Kidney glomerular epithelial cell (primary cell): ENCODE results near the gene H2BW2.
"Not testable (repeated sequence)": the region's sequence is repeated elsewhere in the genome, so short reads cannot be mapped to it uniquely, and the experiment has no call there.

ENCODE experiments used
- DNase-seq: peaks from one replicate; lab custom pipeline; 2025; lab: John Stamatoyannopoulos, UW

The H2BW2 gene

DNA sequence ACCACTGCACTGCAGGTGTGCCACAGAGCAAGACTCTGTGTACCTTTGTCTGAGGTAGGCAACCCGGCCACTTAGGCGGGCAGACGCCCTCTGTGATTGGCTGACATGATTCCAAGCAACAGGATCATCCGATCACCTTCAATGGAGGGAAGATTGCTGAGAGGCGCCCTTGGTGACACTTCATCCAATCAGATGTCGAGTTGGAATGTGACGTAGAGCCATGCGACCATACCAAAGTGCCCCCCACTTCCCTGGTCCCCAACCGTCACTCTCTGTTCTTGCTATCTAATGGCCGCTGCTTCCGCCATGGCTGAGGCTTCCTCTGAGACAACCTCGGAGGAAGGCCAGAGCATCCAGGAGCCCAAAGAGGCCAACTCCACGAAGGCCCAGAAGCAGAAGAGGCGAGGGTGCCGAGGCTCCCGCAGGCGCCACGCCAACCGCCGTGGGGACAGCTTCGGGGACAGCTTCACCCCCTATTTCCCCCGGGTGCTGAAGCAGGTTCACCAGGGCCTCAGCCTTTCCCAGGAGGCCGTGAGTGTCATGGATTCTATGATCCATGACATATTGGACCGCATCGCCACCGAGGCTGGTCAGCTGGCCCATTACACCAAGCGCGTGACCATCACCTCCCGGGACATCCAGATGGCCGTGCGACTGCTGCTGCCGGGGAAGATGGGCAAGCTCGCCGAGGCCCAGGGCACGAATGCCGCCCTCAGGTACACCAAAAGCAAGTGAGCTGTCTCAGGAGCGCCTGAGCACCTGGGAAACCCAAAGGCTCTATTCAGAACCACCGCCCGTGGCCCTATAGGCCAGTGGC lies at the start of gene H2BW2:
Gene H2BW2, plus strand, starts transcription at position 268 of the 817 bp plus-strand sequence. Its CDS starts 39 bp downstream, at position 307.
- DNase-seq: no peak

DNA sequence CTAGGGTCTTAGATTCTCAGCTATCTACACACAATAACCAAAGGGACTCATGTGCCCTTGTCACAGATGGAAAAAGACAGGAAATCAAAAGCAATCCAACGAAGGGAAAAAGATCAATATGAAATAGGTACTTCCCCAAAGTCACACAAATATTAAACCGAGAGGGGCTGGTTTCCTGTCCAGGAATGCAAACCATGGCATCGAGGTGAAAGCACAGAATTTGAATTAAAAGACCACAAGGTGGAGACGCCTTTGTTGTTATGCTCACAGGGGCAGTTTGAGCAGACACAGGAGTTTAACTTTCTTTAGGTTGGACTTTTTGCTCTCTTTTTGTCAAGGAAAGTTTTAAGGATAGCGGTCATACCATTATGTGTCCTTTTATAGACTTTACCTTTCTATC lies 40.5 kb upstream of the H2BW2 start:
- no peak for DNase-seq

DNA sequence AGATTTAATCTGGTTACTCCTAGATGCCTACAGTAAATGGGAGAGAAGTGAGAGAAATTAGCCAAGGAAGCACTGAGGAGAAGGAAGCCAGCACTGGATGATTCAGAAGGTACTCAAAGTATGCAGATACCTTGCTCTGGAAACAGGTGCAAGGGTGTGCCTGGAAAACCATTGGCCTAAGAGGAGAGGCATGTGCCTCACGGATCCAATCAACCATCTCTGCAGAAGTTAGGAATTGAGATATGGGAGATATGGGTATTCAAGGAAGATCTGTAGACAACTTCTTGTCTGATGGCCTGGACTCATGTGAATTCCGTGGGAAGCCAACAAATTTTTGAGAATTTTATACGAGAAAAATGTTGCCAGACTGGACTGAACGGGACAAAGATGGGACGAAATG lies 30.9 kb upstream of the H2BW2 start:
- DNase-seq: no peak

DNA sequence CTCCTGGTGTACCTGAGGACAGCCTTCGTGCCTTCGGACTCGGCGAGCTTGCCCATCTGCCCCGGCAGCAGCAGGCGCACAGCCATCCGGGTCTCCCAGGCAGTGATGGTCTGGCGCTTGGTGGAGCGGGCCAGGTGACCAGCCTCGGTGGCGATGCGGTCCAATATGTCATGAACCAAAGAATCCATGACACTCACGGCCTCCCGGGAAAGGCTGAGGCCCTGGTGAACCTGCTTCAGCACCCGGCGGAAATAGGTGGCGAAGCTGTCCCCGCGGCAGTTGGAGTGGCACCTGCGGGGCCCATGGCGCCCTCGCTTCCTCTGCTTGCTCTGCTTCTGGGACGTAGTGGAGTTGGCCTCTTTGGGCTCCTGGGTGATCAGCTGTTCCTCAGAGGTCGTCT lies 26.6 kb upstream of the H2BW2 start:
- no peak for DNase-seq

DNA sequence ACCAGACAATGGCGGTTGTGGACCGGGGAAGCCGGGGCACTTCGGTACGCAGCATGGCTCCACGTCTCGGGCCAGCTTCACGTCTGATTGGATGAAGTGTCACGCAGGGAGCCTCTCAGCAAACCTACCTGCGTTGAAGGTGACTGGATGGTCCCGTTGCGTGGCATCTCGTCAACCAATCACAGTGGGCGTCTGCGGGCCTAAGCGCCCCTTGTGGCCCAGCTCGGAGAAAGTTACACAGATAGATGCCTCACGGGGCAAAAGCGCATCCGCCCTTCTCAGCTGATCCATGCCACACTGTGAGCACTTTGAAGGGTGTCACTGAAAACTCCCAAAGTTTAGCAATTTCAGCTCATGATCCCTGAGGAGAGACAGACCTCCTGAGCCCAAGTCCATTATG lies 26.1 kb upstream of the H2BW2 start, which contains the start of gene H2BW1:
Gene H2BW1, minus strand, starts transcription at position 103 of the 400 bp plus-strand sequence. CDS start 132 bp downstream, outside the sequence.
- no peak for DNase-seq

DNA sequence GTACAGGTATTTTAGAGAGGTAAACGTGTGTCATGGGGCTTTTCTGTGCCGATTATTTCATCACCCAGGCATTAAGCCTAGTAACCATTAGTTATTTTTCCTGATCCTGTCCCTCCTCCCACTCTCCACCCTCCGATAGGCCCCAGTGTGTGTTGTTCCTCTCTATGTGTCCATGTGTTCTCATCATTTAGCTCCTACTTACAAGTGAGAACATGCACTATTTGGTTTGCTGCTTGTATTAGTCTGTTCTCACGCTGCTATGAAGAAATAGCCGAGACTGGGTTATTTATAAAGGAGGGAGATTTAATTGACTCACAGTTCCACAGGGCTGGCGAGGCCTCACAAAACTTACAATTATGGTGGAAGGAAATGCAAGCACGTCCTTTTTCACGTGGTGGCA lies 24.2 kb upstream of the H2BW2 start:
- not testable (repeated sequence) for DNase-seq

DNA sequence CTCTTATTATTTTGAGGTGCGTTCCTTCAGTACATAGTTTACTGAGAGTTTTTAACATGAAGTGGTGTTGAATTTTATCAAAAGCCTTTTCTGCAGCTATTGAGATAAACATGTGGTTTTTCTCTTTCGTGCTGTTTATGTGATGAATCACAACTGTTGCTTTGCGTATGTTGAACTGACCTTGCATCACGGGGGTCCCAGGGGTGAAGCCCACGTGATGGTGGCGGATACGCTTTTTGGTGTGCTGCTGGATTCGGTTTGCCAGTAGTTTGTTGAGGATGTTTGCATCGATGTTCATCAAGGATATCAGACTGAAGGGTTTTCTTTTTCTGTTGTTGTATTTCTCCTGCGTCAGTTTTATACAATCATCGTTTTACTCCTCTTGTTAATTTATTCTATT lies 21.6 kb upstream of the H2BW2 start:
- no peak for DNase-seq

DNA sequence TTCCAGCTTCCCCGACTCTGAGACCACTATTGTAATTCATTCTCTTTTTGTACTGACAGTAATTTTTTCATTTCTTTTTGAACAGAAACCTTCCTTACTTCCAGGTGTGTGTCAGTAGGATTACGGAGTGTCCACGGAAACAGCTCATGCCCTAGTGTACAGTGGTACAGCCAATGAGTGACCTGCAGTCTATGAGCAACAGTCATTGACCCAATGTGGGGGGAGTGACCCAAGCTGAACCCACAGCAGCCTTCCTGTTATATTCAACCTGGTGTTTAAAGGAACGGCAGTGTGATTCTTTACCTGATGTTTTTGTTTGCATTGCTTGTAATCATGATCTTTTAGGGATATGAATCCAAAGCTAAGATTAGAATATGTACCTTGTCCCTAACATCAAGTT lies 1.2 kb downstream of the H2BW2 start:
- DNase-seq: no peak

DNA sequence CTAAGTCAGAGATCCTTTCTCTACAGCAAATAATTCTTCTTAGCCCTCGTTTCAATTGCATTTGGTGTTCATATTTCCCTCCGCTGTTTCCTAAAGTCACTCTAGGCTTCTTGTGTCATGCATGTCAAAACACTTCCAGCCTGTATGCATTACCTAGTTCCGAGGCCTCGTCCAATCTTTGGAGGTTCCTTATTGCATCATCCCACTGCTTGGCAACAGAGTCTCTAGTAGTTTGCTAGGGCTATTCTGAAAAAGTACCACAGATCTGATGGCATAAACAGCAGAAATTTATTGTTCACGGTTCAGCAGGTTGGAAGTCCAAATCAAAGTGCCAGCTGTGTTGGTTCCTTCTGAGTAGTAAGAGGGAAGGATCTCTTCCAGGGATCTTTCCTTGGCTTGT lies 5.9 kb downstream of the H2BW2 start:
- no peak for DNase-seq

DNA sequence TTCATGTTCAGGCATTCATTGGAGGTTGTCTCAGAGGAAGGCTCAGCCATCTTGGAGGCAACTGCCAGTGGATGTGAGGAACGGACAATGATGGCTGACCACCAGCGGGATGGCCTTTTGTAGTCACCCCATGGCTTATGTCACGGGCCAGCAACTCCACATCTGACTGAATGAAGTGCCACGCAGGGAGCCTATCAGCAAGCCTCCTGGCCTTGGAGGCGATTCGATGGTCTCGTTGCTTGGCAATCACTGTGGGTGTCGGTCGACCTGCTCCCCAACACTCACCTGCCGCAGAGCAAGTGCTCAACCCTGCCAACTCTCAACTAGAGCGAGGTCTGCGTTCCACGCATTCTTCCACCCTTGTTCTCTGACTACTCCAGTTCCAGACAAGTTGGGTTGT lies 7.4 kb downstream of the H2BW2 start:
- DNase-seq: no peak

DNA sequence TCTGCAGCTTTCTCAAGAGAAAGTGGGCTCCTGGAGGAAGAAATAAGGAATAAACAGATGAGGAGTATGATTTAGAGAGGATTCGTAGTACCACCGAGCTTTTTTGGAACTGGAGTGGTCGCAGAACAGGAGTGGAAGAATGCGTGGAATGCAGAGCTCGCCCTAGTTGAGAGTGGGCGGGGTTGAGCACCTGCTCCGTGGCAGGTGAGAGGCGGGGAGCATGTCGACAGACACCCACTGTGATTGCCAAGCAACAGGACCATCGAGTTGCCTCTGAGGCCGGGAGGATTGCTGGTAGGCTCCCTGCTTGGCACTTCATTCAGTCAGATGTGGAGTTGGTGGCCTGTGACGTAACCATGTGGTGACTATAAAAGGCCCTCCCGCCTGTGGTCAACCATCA lies 15.2 kb downstream of the H2BW2 start:
- not testable (repeated sequence) for DNase-seq

DNA sequence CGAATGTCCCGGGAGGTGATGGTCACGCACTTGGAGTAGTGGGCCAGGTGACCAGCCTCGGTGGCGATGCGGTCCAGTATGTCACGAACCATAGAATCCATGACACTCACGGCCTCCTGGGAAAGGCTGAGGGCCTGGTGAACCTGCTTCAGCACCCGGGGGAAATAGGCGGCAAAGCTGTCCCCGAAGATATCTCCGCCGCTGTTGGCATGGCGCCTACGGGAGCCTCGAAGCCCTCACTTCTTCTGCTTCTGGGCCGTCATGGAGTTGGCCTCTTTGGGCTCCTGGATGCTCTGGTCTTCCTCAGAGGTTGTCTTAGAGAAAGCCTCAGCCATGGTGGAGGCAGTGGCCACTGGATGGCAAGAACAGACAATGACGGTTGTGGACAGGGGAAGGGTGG lies 22.9 kb downstream of the H2BW2 start:
- DNase-seq: not testable (repeated sequence)

DNA sequence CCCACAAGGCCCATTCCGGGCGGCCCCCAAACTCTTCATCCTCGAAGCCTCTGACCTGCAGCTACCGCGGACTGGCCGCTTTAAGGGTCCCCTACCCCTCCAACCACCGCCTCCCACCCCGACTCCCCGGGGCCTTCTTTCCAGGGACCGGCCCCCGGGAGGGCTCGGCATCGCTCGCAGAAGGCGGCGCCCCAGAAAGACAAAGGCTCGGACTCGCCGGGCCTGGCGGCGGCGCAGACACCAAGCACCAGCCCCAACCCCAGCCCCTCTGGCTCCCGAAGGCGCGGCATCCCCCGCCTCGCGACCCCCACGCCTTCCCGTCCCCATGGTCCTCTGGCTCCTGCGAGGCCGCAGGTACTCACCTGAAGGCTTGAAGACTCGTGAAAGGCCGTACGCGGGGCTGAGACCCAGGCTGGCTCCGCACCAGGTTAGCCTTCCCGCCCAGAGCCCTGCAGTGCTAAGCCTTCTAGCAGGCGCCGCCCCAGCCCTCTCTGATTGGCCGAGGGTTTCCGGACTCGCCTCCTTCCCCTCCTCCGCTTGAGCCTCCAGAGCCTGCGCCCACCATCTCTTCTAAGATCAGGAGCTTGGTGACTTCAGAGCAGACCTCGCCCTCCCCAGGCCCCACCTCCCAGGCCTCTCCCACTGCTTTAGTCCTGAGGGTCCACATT lies 36.2 kb downstream of the H2BW2 start, which contains the start of gene TMSB15C:
Gene TMSB15C, minus strand, starts transcription at position 459 of the 668 bp plus-strand sequence.
- not testable (repeated sequence) for DNase-seq

DNA sequence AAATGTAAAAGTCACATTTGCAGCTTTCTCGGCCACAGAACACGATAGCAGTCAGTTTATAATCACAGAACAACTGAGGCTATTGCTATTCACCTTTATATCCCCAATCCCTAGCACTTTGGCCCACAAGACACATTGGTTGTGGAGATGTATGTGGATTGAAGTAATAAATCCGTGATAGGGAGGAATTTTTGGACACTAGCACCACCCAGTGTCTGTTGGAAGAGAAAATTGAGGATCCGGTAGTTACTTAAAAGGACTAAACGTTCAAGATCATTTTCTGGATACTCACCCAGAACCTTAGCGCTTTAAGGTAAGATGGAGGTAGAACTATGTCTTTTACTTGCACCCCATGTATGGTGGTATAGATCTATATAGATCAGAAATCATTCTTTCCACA lies 38.1 kb downstream of the H2BW2 start:
- DNase-seq: not testable (repeated sequence)

DNA sequence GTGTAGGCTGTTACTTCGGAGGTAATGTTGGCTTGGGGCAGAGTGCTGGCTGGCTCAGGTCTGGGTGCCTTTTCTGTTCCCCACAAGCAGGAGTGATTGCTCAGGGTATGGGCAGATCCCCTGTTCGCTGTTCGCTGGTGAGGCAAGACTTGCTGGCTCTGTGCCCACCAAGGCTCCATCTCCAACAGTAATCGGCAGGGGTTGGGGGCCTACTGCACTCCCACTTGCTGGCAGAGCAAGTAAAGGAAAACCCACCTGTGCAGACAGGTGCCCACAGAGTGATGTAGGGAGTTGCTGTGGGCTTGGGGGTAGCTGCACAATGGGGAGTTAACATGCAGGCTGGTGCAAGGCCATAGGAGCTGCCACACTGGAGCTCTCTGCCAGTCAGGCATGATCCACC lies 44.3 kb downstream of the H2BW2 start:
- DNase-seq: no peak

DNA sequence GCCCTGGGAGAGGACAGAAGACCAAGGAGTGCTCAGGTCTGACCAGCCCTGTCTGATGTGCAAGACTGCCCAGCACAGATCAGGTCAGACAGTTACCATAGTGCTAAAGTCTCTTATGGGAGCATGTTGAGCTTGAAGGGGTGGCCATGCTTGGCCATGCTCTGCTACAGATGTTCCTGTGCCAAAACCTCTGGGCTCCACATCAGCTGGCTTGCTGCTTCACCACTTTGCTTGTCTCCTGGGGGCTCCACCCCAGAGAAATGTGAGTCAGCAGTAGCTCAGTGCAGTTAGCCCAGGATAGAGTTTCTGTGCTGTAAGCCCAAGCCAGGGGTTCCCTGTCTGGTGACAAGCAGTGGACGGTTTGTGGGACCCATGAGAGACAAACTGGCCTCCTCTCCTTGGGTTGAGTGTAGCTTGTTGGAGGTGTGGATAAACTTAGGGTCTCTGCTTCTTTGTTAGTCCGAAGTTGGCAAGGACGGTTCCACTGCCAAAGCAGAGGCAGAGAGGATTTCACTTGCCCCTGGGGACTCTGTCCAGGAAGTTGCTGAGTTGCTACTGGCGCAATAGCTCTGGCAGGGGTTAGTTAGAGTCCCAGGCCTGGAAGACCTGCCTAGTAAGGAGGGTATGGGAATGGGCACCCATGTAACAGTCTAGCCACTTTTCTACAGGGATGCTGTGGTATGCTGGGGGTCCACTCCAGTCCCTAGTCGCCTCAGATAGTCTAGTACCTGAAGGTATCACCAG lies 45.0 kb downstream of the H2BW2 start:
- DNase-seq: no peak

DNA sequence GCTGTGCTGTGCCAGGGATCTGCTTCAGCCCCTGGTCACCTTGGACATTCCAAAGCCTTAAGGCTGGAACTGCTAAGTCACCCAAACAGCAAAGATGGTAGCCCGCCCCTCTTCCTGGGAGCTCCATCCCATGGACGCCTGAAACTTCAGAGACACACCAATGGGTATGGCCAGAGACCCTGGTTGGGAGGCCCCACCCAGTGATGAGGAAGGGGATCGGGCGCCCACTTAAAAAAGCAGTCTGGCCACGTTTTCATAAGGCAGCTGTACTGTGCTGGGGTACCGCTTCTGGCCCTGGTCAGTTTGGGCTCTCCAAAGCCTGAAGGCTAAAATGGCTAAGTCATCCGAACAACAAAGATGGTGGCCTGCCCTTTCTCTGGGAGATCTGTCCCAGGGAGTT lies 45.7 kb downstream of the H2BW2 start:
- DNase-seq: no peak

DNA sequence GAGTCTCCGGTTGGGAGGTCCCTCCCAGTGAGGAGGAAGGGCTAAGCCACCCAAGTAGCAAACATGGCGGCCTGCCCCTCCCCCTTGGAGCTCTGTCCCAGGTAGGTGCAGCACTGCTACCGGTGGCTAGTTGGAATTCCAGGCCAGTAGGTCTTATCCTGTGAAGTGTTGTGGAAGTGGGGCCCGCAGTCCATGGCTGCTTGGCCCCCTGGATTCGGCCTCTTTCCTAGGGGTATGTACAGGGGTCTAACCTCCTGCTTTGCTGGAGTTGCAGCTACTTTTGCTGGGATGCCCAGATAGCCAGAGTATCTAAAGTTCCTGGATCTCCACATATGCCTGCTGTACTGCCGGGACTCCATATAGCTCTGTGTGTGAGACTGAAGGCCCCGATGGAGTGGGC lies 46.2 kb downstream of the H2BW2 start:
- no peak for DNase-seq
